Brain microvascular endothelial cell (primary cell): ENCODE measurements around the gene PARVB.
A peak's percentile ranks its signal among the peaks of the same experiment; 100 is the strongest.

Experiments
- DNase-seq: peaks from one replicate; pipeline ENCODE4 v3.0.0-alpha.2; 2020
- H3K27ac ChIP-seq: fragments of 250-450 bp; sonication (Bioruptor Pico); 2 replicates; pipeline ENCODE4 v1.5.1; 2020; ENCODE audit warnings: mild to moderate bottlenecking, moderate library complexity
- H3K27me3 ChIP-seq: fragments of 250-450 bp; sonication (Bioruptor Pico); replicated peaks from 2 replicates; pipeline ENCODE4 v1.5.1; 2020; ENCODE audit warnings: mild to moderate bottlenecking
- H3K36me3 ChIP-seq: fragments of 250-450 bp; sonication (Bioruptor Pico); replicated peaks from 2 replicates; pipeline ENCODE4 v1.5.1; 2020; ENCODE audit warnings: mild to moderate bottlenecking
- H3K4me3 ChIP-seq: 2 replicates; pipeline ENCODE4 v1.5.1; 2011; ENCODE audit warnings: low read depth, mild to moderate bottlenecking, control low read depth, low read length, moderate library complexity
- CTCF ChIP-seq: IDR thresholded peaks from 2 replicates; pipeline ENCODE4 v1.5.1; 2011; ENCODE audit warnings: low read depth, mild to moderate bottlenecking, moderate library complexity, low read length, control low read depth, inconsistent platforms; ENCODE audit errors: missing control alignments
- in situ Hi-C: cut with HindIII; loops from 2 replicates; pipeline ENCODE4 v1.10.0; 2017; ENCODE audit warnings: low sequenced_read_pairs, low pct_ligation_motif_present

PARVB gene

DNA sequence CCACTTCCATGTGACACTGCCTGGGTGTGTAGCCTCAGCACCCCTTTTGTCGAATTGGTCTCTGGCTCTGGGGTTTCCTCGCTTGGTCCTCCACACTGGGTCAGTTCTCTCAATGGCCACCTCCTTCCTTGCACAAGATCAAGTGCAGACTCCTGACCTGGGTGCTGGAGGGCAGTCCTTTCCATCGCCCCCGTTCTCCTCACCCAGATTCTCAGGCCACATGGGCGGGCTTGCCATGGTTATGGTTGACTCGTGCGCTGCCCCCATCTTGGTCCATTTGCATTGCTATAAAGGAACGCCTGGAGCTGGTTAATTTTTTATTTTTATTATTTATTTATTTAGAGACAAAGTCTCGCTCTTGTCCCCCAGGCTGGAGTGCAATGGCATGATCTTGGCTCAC, 5.5 kb upstream of the PARVB start:
- in situ Hi-C loops = no loop called here
- Histone ChIP-seq H3K27me3 (no peaks in the 10 kb centered on the region), H3K36me3 (no peaks in the 10 kb centered on the region), H3K4me3 (no peak overlapping the region), H3K27ac (no peak overlapping the region)
- DNase-seq = no peak
- no peak for TF ChIP-seq CTCF

- in situ Hi-C loops = no loop called here
- DNase-seq = no peak
- Histone ChIP-seq H3K36me3 (no peaks in the 10 kb centered on the region), H3K27ac (no peak overlapping the region), H3K27me3 (no peaks in the 10 kb centered on the region), H3K4me3 (no peak overlapping the region)
- no peak for TF ChIP-seq CTCF
Observed at GRCh38 chr22:44019416-44019815, 4.7 kb upstream of the PARVB start.

DNA sequence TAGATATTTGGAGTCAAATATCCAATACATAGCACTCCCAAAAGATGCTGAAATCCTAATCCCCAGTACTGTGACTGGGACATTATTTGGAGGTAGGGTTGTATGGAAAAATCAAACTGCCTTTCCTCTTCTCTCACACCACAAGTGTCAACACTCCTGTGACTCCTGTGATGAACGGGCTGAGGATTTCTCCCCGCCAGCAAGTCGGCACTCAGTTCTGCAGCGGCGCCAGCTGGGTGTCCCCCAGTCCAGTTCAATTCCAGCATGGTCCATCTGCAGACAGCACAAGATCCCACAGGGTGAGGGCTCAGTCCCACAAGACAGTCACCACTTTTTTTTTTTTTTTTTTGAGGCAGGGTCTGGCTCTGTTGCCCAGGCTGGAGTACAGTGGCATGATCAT, 4.3 kb upstream of the PARVB start:
- H3K36me3 ChIP-seq = no peaks in the 10 kb centered on the region
- H3K27ac ChIP-seq = no peak overlapping the region
- in situ Hi-C loops = no loop called here
- no peak for DNase-seq
- H3K4me3 ChIP-seq = no peak overlapping the region
- TF ChIP-seq CTCF = no peak
- no peaks in the 10 kb centered on the region for H3K27me3 ChIP-seq

- TF ChIP-seq CTCF = no peak
- Histone ChIP-seq H3K27me3 (no peaks in the 10 kb centered on the region), H3K4me3 (no peak overlapping the region), H3K36me3 (no peaks in the 10 kb centered on the region), H3K27ac (peak overlapping the region; percentile 92)
- DNase-seq = no peak
- in situ Hi-C loops = no loop called here
Observed at GRCh38 chr22:44020981-44021380, 3.1 kb upstream of the PARVB start.

DNA sequence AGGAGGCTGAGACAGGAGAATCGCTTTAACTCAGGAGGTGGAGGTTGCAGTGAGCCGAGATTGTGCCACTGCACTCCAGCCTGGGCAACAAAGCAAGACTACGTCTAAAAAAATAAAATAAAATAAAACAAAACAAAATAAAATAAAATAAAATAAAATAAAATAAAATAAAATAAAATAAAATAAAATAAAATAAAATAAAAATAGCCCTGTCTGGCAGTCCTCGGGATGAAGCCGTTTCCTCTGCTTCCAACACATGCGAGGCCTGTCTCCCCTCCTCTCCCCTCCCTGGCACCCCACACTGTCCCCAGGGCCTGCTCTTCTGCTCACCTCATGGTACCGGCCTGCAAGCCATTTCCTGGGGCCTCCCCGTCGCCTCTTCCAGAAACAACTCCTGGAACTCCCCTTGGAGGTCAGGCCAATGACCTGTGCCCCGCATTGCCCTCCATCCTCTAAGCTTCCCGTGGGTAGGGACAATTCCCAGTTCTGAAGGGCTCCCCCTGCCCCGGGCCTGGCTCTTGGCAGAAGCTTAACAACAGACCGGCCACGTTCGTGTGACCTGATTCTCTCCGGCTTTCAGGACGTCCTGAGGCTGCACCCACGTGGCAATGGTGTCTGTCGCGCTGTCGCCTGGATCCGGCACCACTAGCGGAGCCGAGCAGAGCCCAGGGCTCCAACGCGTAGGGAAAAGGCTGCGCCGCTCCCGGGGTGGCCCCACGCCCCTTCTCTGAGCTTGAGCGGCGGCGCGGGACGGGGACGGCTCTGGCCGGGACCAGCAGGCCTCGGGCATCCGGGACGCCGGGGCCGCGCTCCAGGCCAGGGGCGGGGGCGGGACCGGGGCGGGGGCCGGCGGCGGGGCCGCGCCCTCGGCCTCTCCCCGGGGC, 456 bp upstream of the PARVB start:
- Histone ChIP-seq H3K27me3 (no peaks in the 10 kb centered on the region), H3K27ac (peak overlapping the region; percentile 87), H3K4me3 (peak overlapping the region; percentile 62), H3K36me3 (no peaks in the 10 kb centered on the region)
- in situ Hi-C loops = no loop called here
- TF ChIP-seq CTCF = no peak
- DNase-seq = no peak
